MM.1S (cell line): Measurements from ENCODE around the gene METTL16.

Source experiments
- DNase-seq: peaks from one replicate; pipeline ENCODE4 v3.0.0-alpha.2; 2015
- H2AFZ ChIP-seq: fragments of 300-600 bp; sonication (generic); 2 replicates; pipeline ENCODE4 v1.6.0; 2016; ENCODE audit warnings: antibody characterized with exemption, low read length
- H3F3A ChIP-seq: fragments of 300-600 bp; sonication (generic); 2 replicates; pipeline ENCODE4 v1.6.1; 2016; ENCODE audit warnings: mild to moderate bottlenecking, antibody characterized with exemption, low read length, moderate library complexity, mixed read lengths; ENCODE audit not compliant: insufficient read depth
- H3K27ac ChIP-seq: fragments of 300-600 bp; sonication (generic); 2 replicates; pipeline ENCODE4 v1.5.1; 2016; ENCODE audit warnings: mild to moderate bottlenecking, low read length
- H3K27me3 ChIP-seq: fragments of 300-600 bp; sonication (generic); replicated peaks from 2 replicates; pipeline ENCODE4 v1.6.0; 2016; ENCODE audit warnings: low read length; ENCODE audit not compliant: insufficient read depth
- H3K36me3 ChIP-seq: fragments of 300-600 bp; sonication (generic); replicated peaks from 2 replicates; pipeline ENCODE4 v1.6.1; 2016; ENCODE audit warnings: mild to moderate bottlenecking, low read length, mixed read lengths; ENCODE audit not compliant: insufficient read depth
- H3K4me1 ChIP-seq: fragments of 300-600 bp; sonication (generic); 2 replicates; pipeline ENCODE4 v1.6.1; 2016; ENCODE audit warnings: low read length, mixed read lengths
- H3K4me2 ChIP-seq: fragments of 300-600 bp; sonication (generic); 2 replicates; pipeline ENCODE4 v1.6.0; 2016; ENCODE audit warnings: low read depth, low read length
- H3K4me3 ChIP-seq: fragments of 300-600 bp; sonication (generic); 2 replicates; pipeline ENCODE4 v1.5.1; 2016; ENCODE audit warnings: low read length, mixed read lengths
- H3K79me2 ChIP-seq: fragments of 300-600 bp; sonication (generic); 2 replicates; pipeline ENCODE4 v1.6.1; 2016; ENCODE audit warnings: mixed run types, low read length, mixed read lengths
- H3K9ac ChIP-seq: fragments of 300-600 bp; sonication (generic); 2 replicates; pipeline ENCODE4 v1.6.1; 2016; ENCODE audit warnings: low read length, mixed read lengths
- H3K9me2 ChIP-seq: fragments of 300-600 bp; sonication (generic); replicated peaks from 2 replicates; pipeline ENCODE4 v1.6.1; 2016; ENCODE audit warnings: mild to moderate bottlenecking, low read length, mixed read lengths; ENCODE audit not compliant: insufficient read depth
- H3K9me3 ChIP-seq: fragments of 300-600 bp; sonication (generic); replicated peaks from 2 replicates; pipeline ENCODE4 v1.6.1; 2016; ENCODE audit warnings: mild to moderate bottlenecking, low read length, mixed read lengths; ENCODE audit not compliant: insufficient read depth
- H4K20me1 ChIP-seq: fragments of 300-600 bp; sonication (generic); 2 replicates; pipeline ENCODE4 v1.6.1; 2016; ENCODE audit warnings: mild to moderate bottlenecking, low read length, moderate library complexity, mixed read lengths; ENCODE audit not compliant: insufficient read depth
- CTCF ChIP-seq: fragments of 300-600 bp; sonication (generic); IDR thresholded peaks from 2 replicates; pipeline ENCODE4 v1.5.1; 2016; ENCODE audit warnings: antibody characterized with exemption, low read length, mixed read lengths
- EZH2 ChIP-seq: fragments of 300-600 bp; sonication (generic); optimal IDR thresholded peaks from 2 replicates; pipeline ENCODE3; 2017; ENCODE audit warnings: low read depth, mild to moderate bottlenecking, antibody characterized with exemption, low read length, mixed read lengths
- EZH2phosphoT487 ChIP-seq: fragments of 300-600 bp; sonication (generic); IDR thresholded peaks from 2 replicates; pipeline ENCODE4 v1.6.1; 2018; ENCODE audit warnings: antibody characterized with exemption, low read length

Gene METTL16

GRCh38 chr17:2416010-2416734, 95.5 kb downstream of the METTL16 start:
- Histone ChIP-seq H3K4me1 (no peaks in the 10 kb centered on the region), H4K20me1 (no peaks in the 10 kb centered on the region; the same call in 1 of the 2 replicates), H3K4me3 (no peak overlapping the region), H2AFZ (no peak overlapping the region), H3K27me3 (no peaks in the 10 kb centered on the region), H3F3A (peaks cover 5% of the 10 kb centered on the region; the same call in 1 of the 2 replicates), H3K9me2 (no peaks in the 10 kb centered on the region), H3K9me3 (no peaks in the 10 kb centered on the region), H3K79me2 (0 out of 2 replicates have a peak, but pooled peaks cover 2% of the 10 kb centered on the region), H3K36me3 (peaks cover 5% of the 10 kb centered on the region; the same call in 1 of the 2 replicates), H3K9ac (no peak overlapping the region), H3K4me2 (no peak overlapping the region), H3K27ac (no peak overlapping the region)
- peak; percentile 71 for DNase-seq
- TF ChIP-seq EZH2phosphoT487 (no peak), CTCF (peak; percentile 95), EZH2 (no peak)

GRCh38 chr17:2415081-2415480, 96.6 kb downstream of the METTL16 start:
- H3K36me3 ChIP-seq = peaks cover 2% of the 10 kb centered on the region; the same call in 1 of the 2 replicates
- H3F3A ChIP-seq = peaks cover 5% of the 10 kb centered on the region; the same call in 1 of the 2 replicates
- no peaks in the 10 kb centered on the region for H3K4me1 ChIP-seq
- H3K4me3 ChIP-seq = no peak overlapping the region
- H3K9ac ChIP-seq = no peak overlapping the region
- H3K9me2 ChIP-seq = no peaks in the 10 kb centered on the region
- H4K20me1 ChIP-seq = no peaks in the 10 kb centered on the region; the same call in 1 of the 2 replicates
- DNase-seq = no peak
- H3K4me2 ChIP-seq = no peak overlapping the region
- TF ChIP-seq CTCF (no peak), EZH2phosphoT487 (no peak), EZH2 (no peak)
- no peaks in the 10 kb centered on the region for H3K27me3 ChIP-seq
- 0 out of 2 replicates have a peak, but pooled peaks cover 2% of the 10 kb centered on the region for H3K79me2 ChIP-seq
- H3K9me3 ChIP-seq = no peaks in the 10 kb centered on the region
- H3K27ac ChIP-seq = no peak overlapping the region
- no peak overlapping the region for H2AFZ ChIP-seq

- no peaks in the 10 kb centered on the region; the same call in 1 of the 2 replicates for H3K36me3 ChIP-seq
These were observed 97.1 kb downstream of the METTL16 start for GRCh38 chr17:2414446-2415064.

More at GRCh38 chr17:2414446-2415064, 97.1 kb downstream of the METTL16 start:
- no peak overlapping the region for H3K27ac ChIP-seq
- H3K4me1 ChIP-seq = no peaks in the 10 kb centered on the region
- TF ChIP-seq CTCF (no peak), EZH2 (no peak), EZH2phosphoT487 (no peak)
- H3K9me2 ChIP-seq = no peaks in the 10 kb centered on the region
- H2AFZ ChIP-seq = no peak overlapping the region
- no peak for DNase-seq
- no peaks in the 10 kb centered on the region for H3K9me3 ChIP-seq
- H3K9ac ChIP-seq = no peak overlapping the region
- 0 out of 2 replicates have a peak, but pooled peaks cover 2% of the 10 kb centered on the region for H3K79me2 ChIP-seq
- H3K4me3 ChIP-seq = no peak overlapping the region
- no peak overlapping the region for H3K4me2 ChIP-seq
- no peaks in the 10 kb centered on the region for H3K27me3 ChIP-seq
- H4K20me1 ChIP-seq = no peaks in the 10 kb centered on the region; the same call in 1 of the 2 replicates
- peaks cover 5% of the 10 kb centered on the region; the same call in 1 of the 2 replicates for H3F3A ChIP-seq
